Activated T-helper 2 cell treated with anti-CD3 and anti-CD28 coated beads, Interferon-gamma antibody, Interleukin-2, Interleukin-4, amounts not matched to agents 10 μg/mL and 5 μg/mL and 100 μg/mL, durations not matched to agents 14 hours and 24 hours and 36 hours (primary cell): ENCODE data around the gene POU6F2. TPM values are rescaled to one million over a fixed set of nuclear protein-coding genes. Genes with fewer than 3 reads are reported as not detected.
"Not testable (repeated sequence)": the region's sequence is repeated elsewhere in the genome, so short reads cannot be mapped to it uniquely, and the experiment has no call there.

Source experiments
- DNase-seq: peaks from one replicate; pipeline ENCODE4 v3.0.0; 2021; ENCODE audit warnings: low spot score
- H3K27ac Mint-ChIP-seq: one replicate; pipeline ENCODE4 v1.8.0; 2021; ENCODE audit warnings: mixed read lengths
- H3K27me3 Mint-ChIP-seq: one replicate; pipeline ENCODE4 v1.8.0; 2021; ENCODE audit warnings: low read depth, mixed read lengths
- H3K36me3 Mint-ChIP-seq: one replicate; pipeline ENCODE4 v1.8.0; 2021; ENCODE audit warnings: low read depth, mixed read lengths
- H3K4me1 Mint-ChIP-seq: one replicate; pipeline ENCODE4 v1.8.0; 2021; ENCODE audit warnings: low read depth, mixed read lengths
- H3K4me3 Mint-ChIP-seq: one replicate; pipeline ENCODE4 v1.8.0; 2021; ENCODE audit warnings: low read depth, mild to moderate bottlenecking, moderate library complexity, mixed read lengths
- H3K9me3 Mint-ChIP-seq: one replicate; pipeline ENCODE4 v1.8.0; 2021; ENCODE audit warnings: mixed read lengths
- intact Hi-C: fragments of 100-400 bp; cut with micrococcal nuclease; formaldehyde crosslinking; loops from one replicate; pipeline ENCODE4 v1.15.1; 2023
- total RNA-seq: library from RNA; stranded (reverse); gene quantifications from 2 replicates; pipeline ENCODE4 v1.2.3, GENCODE V29; 2022

The POU6F2 gene
- total RNA-seq, 1 donor from 2014 or later, result 0.27 TPM

GRCh38 chr7:39194388-39194787, 216.7 kb downstream of the POU6F2 start:
- not testable (repeated sequence) for H3K4me1 Mint-ChIP-seq

GRCh38 chr7:39195967-39196366, 218.3 kb downstream of the POU6F2 start:
- H3K4me3 Mint-ChIP-seq, result no peak overlapping the region
- H3K36me3 Mint-ChIP-seq, result no peaks in the 10 kb centered on the region
- no peak for DNase-seq
- H3K9me3 Mint-ChIP-seq, result no peaks in the 10 kb centered on the region
- intact Hi-C loops, result no loop called here
- no peaks in the 10 kb centered on the region for H3K27me3 Mint-ChIP-seq
- H3K4me1 Mint-ChIP-seq, result no peaks in the 10 kb centered on the region
- H3K27ac Mint-ChIP-seq, result no peak overlapping the region

More at GRCh38 chr7:39194388-39194787, 216.7 kb downstream of the POU6F2 start:
- H3K4me3 Mint-ChIP-seq, H3K9me3 Mint-ChIP-seq, H3K36me3 Mint-ChIP-seq, DNase-seq, H3K27ac Mint-ChIP-seq, H3K27me3 Mint-ChIP-seq, intact Hi-C loops: not testable (repeated sequence)

- H3K27ac Mint-ChIP-seq, result no peak overlapping the region
- DNase-seq, result no peak
- no peaks in the 10 kb centered on the region for H3K9me3 Mint-ChIP-seq
- H3K36me3 Mint-ChIP-seq, result no peaks in the 10 kb centered on the region
- no peak overlapping the region for H3K4me3 Mint-ChIP-seq
- H3K4me1 Mint-ChIP-seq, result no peaks in the 10 kb centered on the region
- H3K27me3 Mint-ChIP-seq, result no peaks in the 10 kb centered on the region
- intact Hi-C loops, result no loop called here
Measured at GRCh38 chr7:39197831-39198230, 220.1 kb downstream of the POU6F2 start.

GRCh38 chr7:39198556-39198955, 220.8 kb downstream of the POU6F2 start:
- no peaks in the 10 kb centered on the region for H3K4me1 Mint-ChIP-seq
- H3K4me3 Mint-ChIP-seq, result no peak overlapping the region

GRCh38 chr7:39199006-39199405, 221.3 kb downstream of the POU6F2 start:
- no peaks in the 10 kb centered on the region for H3K9me3 Mint-ChIP-seq
- no peaks in the 10 kb centered on the region for H3K36me3 Mint-ChIP-seq
- no peaks in the 10 kb centered on the region for H3K4me1 Mint-ChIP-seq
- no peak for DNase-seq
- intact Hi-C loops, result no loop called here
- no peak overlapping the region for H3K4me3 Mint-ChIP-seq
- no peaks in the 10 kb centered on the region for H3K27me3 Mint-ChIP-seq
- no peak overlapping the region for H3K27ac Mint-ChIP-seq

More at GRCh38 chr7:39198556-39198955, 220.8 kb downstream of the POU6F2 start:
- DNase-seq, result no peak
- no peak overlapping the region for H3K27ac Mint-ChIP-seq
- H3K27me3 Mint-ChIP-seq, result no peaks in the 10 kb centered on the region
- intact Hi-C loops, result no loop called here
- H3K9me3 Mint-ChIP-seq, result no peaks in the 10 kb centered on the region
- H3K36me3 Mint-ChIP-seq, result no peaks in the 10 kb centered on the region

GRCh38 chr7:39199951-39200350, 222.2 kb downstream of the POU6F2 start:
- H3K27ac Mint-ChIP-seq, result no peak overlapping the region
- no peaks in the 10 kb centered on the region for H3K36me3 Mint-ChIP-seq
- H3K9me3 Mint-ChIP-seq, result no peaks in the 10 kb centered on the region
- no peak for DNase-seq
- intact Hi-C loops, result no loop called here
- no peaks in the 10 kb centered on the region for H3K4me1 Mint-ChIP-seq
- H3K27me3 Mint-ChIP-seq, result no peaks in the 10 kb centered on the region
- H3K4me3 Mint-ChIP-seq, result no peak overlapping the region

- DNase-seq, result no peak
- H3K27me3 Mint-ChIP-seq, result no peaks in the 10 kb centered on the region
- no peaks in the 10 kb centered on the region for H3K9me3 Mint-ChIP-seq
- H3K27ac Mint-ChIP-seq, result no peak overlapping the region
- no peaks in the 10 kb centered on the region for H3K4me1 Mint-ChIP-seq
- no peak overlapping the region for H3K4me3 Mint-ChIP-seq
- intact Hi-C loops, result no loop called here
- H3K36me3 Mint-ChIP-seq, result no peaks in the 10 kb centered on the region
Measured at GRCh38 chr7:39202041-39202440, 224.3 kb downstream of the POU6F2 start.

GRCh38 chr7:39210362-39210761, 232.7 kb downstream of the POU6F2 start:
- DNase-seq, result no peak
- Mint-ChIP-seq H3K4me3 (no peak overlapping the region), H3K27ac (no peak overlapping the region), H3K9me3 (no peaks in the 10 kb centered on the region), H3K36me3 (no peaks in the 10 kb centered on the region), H3K4me1 (no peaks in the 10 kb centered on the region), H3K27me3 (no peaks in the 10 kb centered on the region)
- intact Hi-C loops, result no loop called here

- no peak for DNase-seq
- no peaks in the 10 kb centered on the region for H3K4me1 Mint-ChIP-seq
- H3K36me3 Mint-ChIP-seq, result no peaks in the 10 kb centered on the region
- H3K27ac Mint-ChIP-seq, result no peak overlapping the region
- intact Hi-C loops, result no loop called here
- no peaks in the 10 kb centered on the region for H3K27me3 Mint-ChIP-seq
- no peak overlapping the region for H3K4me3 Mint-ChIP-seq
- H3K9me3 Mint-ChIP-seq, result no peaks in the 10 kb centered on the region
Measured at GRCh38 chr7:39211581-39211980, 233.9 kb downstream of the POU6F2 start.

- Mint-ChIP-seq H3K27ac (no peak overlapping the region), H3K4me1 (no peaks in the 10 kb centered on the region), H3K36me3 (no peaks in the 10 kb centered on the region), H3K4me3 (no peak overlapping the region), H3K9me3 (no peaks in the 10 kb centered on the region), H3K27me3 (no peaks in the 10 kb centered on the region)
- intact Hi-C loops, result no loop called here
- no peak for DNase-seq
Measured at GRCh38 chr7:39212876-39213275, 235.2 kb downstream of the POU6F2 start.

GRCh38 chr7:39217783-39218182, 240.1 kb downstream of the POU6F2 start:
- Mint-ChIP-seq H3K9me3 (no peaks in the 10 kb centered on the region), H3K4me1 (no peaks in the 10 kb centered on the region), H3K27ac (no peak overlapping the region), H3K27me3 (no peaks in the 10 kb centered on the region), H3K36me3 (no peaks in the 10 kb centered on the region), H3K4me3 (no peak overlapping the region)
- no peak for DNase-seq
- intact Hi-C loops, result no loop called here

GRCh38 chr7:39219869-39220268, 242.2 kb downstream of the POU6F2 start:
- no peaks in the 10 kb centered on the region for H3K4me1 Mint-ChIP-seq
- intact Hi-C loops, result no loop called here
- H3K4me3 Mint-ChIP-seq, result no peak overlapping the region
- H3K27ac Mint-ChIP-seq, result no peak overlapping the region
- DNase-seq, result no peak
- no peaks in the 10 kb centered on the region for H3K36me3 Mint-ChIP-seq
- H3K9me3 Mint-ChIP-seq, result no peaks in the 10 kb centered on the region
- no peaks in the 10 kb centered on the region for H3K27me3 Mint-ChIP-seq

GRCh38 chr7:39221901-39222300, 244.2 kb downstream of the POU6F2 start:
- intact Hi-C loops, result no loop called here

GRCh38 chr7:39228946-39229345, 251.2 kb downstream of the POU6F2 start:
- no peaks in the 10 kb centered on the region for H3K36me3 Mint-ChIP-seq
- no peaks in the 10 kb centered on the region for H3K27me3 Mint-ChIP-seq
- DNase-seq, result no peak
- H3K9me3 Mint-ChIP-seq, result no peaks in the 10 kb centered on the region
- no peak overlapping the region for H3K4me3 Mint-ChIP-seq
- no peaks in the 10 kb centered on the region for H3K4me1 Mint-ChIP-seq
- intact Hi-C loops, result no loop called here
- H3K27ac Mint-ChIP-seq, result no peak overlapping the region

More at GRCh38 chr7:39221901-39222300, 244.2 kb downstream of the POU6F2 start:
- Mint-ChIP-seq H3K27me3 (no peaks in the 10 kb centered on the region), H3K4me3 (no peak overlapping the region), H3K36me3 (no peaks in the 10 kb centered on the region), H3K9me3 (no peaks in the 10 kb centered on the region), H3K4me1 (no peaks in the 10 kb centered on the region), H3K27ac (no peak overlapping the region)
- no peak for DNase-seq
